ENCODE data around the gene TIMM10B.

TIMM10B gene

GRCh38 chr11:6457581-6458320 is 23.6 kb upstream of the TIMM10B start:
- TF ChIP-seq CTCF (IDR thresholded peaks at IDR 0.05): no peak

GRCh38 chr11:6458352-6459098 is 22.8 kb upstream of the TIMM10B start:
- no peak for TF ChIP-seq CTCF (IDR thresholded peaks at IDR 0.05)

- no peak for TF ChIP-seq CTCF (IDR thresholded peaks at IDR 0.05)
Measured at GRCh38 chr11:6459099-6459450, 22.2 kb upstream of the TIMM10B start.

GRCh38 chr11:6468712-6469495 is 12.4 kb upstream of the TIMM10B start:
- no peak for TF ChIP-seq CTCF (IDR thresholded peaks at IDR 0.05)

GRCh38 chr11:6469599-6469998 is 11.7 kb upstream of the TIMM10B start:
- TF ChIP-seq CTCF (IDR thresholded peaks at IDR 0.05): no peak

- no peak for TF ChIP-seq CTCF (IDR thresholded peaks at IDR 0.05)
Measured at GRCh38 chr11:6472934-6473333, 8.4 kb upstream of the TIMM10B start.

GRCh38 chr11:6473451-6474412 is 7.6 kb upstream of the TIMM10B start, which contains the start of gene TRIM3:
TSS of gene TRIM3 (minus strand) at chr11:6473941. CDS start at chr11:6465695, 8,246 bp downstream.
- peak; percentile 32; the same call in 1 of the 2 replicates for TF ChIP-seq CTCF (IDR thresholded peaks at IDR 0.05)
